HL-60 (cell line): Measurements from ENCODE around the gene GYG2.

Experiments used
- CTCF ChIP-seq: IDR thresholded peaks from one replicate; pipeline ENCODE4 v1.5.1; 2011; ENCODE audit warnings: low read length, control low read depth, inconsistent platforms; ENCODE audit not compliant: insufficient read depth
- POLR2AphosphoS5 ChIP-seq: IDR thresholded peaks from 2 replicates; pipeline ENCODE4 v1.6.1; 2012; ENCODE audit warnings: low read depth
- SPI1 ChIP-seq: IDR thresholded peaks from 2 replicates; pipeline ENCODE4 v1.6.1; 2012; ENCODE audit warnings: low read depth, mild to moderate bottlenecking, borderline replicate concordance

DNA sequence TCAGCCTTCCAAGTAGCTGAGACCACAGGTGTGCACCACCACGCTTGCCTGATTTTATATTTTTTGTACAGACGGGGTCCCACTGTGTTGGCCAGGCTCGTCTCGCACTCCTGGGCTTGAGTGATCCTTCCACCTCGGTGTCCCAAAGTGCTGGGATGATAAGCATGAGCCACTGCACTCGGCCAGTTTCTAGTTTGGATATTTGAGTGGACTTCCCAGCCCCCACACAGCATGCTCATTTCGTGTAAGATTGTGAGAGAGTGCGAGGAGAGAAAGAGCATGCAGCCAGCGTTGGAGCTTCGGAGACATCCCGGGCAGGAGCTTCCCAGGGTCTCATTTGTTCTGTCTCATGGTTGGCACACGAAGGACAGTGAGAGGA, 68.6 kb downstream of the GYG2 start:
- TF ChIP-seq CTCF (no peak), SPI1 (no peak), POLR2AphosphoS5 (no peak)
